H54 (cell line): Measurements from ENCODE around the gene REC114.
"Not testable (repeated sequence)": the region's sequence is repeated elsewhere in the genome, so short reads cannot be mapped to it uniquely, and the experiment has no call there.

Experiments used
- DNase-seq: peaks from one replicate; pipeline ENCODE4 v3.0.0; 2011; ENCODE audit warnings: low spot score, mixed read lengths; ENCODE audit not compliant: insufficient read length
- FAIRE-seq: peaks from 3 replicates; lab custom pipeline; 2011; peaks lifted over from hg19 to GRCh38; lab: Jason Lieb, UNC
- POLR2A ChIP-seq: IDR thresholded peaks from 2 replicates; pipeline ENCODE4 v1.6.1; 2011; ENCODE audit warnings: low read depth, mild to moderate bottlenecking, low read length

The REC114 gene

GRCh38 chr15:73437543-73438109 is 5.3 kb upstream of the REC114 start:
- DNase-seq (no peak), FAIRE-seq (no peak)
- TF ChIP-seq POLR2A, result no peak

DNA sequence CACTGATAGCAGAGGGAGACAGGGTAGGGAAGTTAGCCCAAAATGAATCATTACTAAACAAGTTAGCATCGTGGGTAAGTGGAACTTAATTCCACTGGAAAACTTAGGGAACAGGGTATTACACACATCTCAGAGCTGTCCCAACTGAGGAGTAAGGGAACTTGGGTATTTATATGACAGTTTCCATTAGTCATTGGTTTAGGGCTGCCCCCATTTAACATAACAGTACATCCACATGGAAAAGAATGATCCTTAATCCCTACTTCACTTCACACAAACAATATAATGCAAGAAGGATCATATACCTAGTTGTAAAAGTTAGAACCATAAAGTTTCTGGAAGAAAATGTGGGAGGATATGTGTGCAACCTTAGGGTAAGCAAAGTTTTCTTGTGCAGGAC is 4.3 kb upstream of the REC114 start:
- DNase-seq (no peak), FAIRE-seq (no peak)
- TF ChIP-seq POLR2A, result no peak

GRCh38 chr15:73440571-73440970 is 2.4 kb upstream of the REC114 start:
- no peak for TF ChIP-seq POLR2A
- DNase-seq (no peak), FAIRE-seq (no peak)

- no peak for TF ChIP-seq POLR2A
- DNase-seq (no peak), FAIRE-seq (no peak)
Observed at GRCh38 chr15:73442421-73442820, 543 bp upstream of the REC114 start.

- not testable (repeated sequence) for FAIRE-seq, DNase-seq
Observed at GRCh38 chr15:73447471-73447870, 4.5 kb downstream of the REC114 start.

GRCh38 chr15:73448158-73448758 is 5.3 kb downstream of the REC114 start:
- FAIRE-seq, DNase-seq: not testable (repeated sequence)

GRCh38 chr15:73449980-73450379 is 7.0 kb downstream of the REC114 start:
- not testable (repeated sequence) for FAIRE-seq, DNase-seq

DNA sequence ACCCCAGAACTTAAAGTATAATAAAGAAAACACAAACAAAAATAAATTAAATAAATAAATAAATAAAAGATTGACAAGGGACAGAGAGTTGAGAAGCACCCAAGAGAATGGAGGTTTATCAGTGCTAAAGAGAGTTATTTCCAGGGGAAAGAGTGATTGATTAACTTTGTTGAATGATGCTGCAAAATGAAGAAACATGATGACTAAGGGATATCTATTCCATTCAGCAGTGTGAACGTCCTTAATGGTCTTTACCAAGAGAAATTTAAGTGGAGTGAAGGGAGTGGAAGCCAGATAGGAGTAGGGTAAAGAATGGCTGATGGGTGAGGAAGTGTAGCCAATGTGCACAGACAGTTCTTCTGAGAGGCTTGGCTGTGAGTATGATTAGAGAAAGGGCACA is 11.1 kb downstream of the REC114 start:
- no peak for FAIRE-seq
- DNase-seq, result no peak
- TF ChIP-seq POLR2A, result no peak

- FAIRE-seq, result no peak
Observed at GRCh38 chr15:73455876-73456275, 12.9 kb downstream of the REC114 start.

GRCh38 chr15:73457334-73457733 is 14.4 kb downstream of the REC114 start:
- no peak for TF ChIP-seq POLR2A
- FAIRE-seq, result no peak
- DNase-seq, result no peak

More at GRCh38 chr15:73455876-73456275, 12.9 kb downstream of the REC114 start:
- DNase-seq, result no peak
- no peak for TF ChIP-seq POLR2A

DNA sequence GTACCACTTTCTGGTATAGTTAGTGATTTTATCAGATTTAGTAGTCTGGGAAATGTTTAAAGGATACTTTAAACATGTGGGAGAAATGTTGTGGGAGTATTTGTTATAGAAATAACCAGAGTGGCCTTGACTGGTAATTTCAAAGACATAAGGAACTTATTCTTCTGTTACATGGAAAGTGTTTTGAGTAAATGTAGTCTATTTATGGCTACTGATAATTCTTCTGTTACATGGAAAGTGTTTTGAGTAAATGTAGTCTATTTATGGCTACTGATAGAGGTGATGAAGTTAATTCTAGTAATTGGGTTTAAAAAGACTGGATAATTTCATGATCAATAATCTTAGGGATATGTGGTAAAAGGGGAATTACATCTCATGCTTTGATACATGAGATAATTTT is 17.7 kb downstream of the REC114 start:
- FAIRE-seq (no peak), DNase-seq (no peak)
- TF ChIP-seq POLR2A, result no peak

- DNase-seq (no peak), FAIRE-seq (no peak)
- TF ChIP-seq POLR2A, result no peak
Observed at GRCh38 chr15:73464602-73465001, 21.6 kb downstream of the REC114 start.

DNA sequence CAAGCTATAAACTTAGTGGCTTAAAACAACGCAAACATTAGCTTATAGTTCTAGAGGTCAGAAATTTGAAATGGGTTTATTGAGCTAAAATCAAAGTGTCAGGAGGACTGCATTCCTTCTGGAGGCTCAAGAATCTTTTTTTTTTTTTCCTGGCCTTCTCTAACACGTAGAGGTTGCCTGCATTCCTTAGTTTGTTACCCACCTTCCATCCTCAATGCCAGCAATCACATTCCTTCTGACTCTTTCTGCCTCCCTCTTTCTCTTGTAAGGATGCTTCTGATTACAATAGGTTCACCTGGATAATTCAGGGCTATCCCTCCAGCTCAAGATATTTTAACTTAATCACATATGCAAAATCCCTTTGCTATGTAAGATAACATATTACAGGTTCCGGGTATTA is 24.8 kb downstream of the REC114 start:
- FAIRE-seq, result no peak
- TF ChIP-seq POLR2A, result no peak
- no peak for DNase-seq

GRCh38 chr15:73474785-73475184 is 31.8 kb downstream of the REC114 start:
- DNase-seq (no peak), FAIRE-seq (no peak)
- no peak for TF ChIP-seq POLR2A

GRCh38 chr15:73476704-73477216 is 33.8 kb downstream of the REC114 start:
- no peak for TF ChIP-seq POLR2A
- DNase-seq, result no peak
- no peak for FAIRE-seq
